Vagina (tissue), 2 donors: ENCODE measurements around the gene NFE2L1.

ENCODE experiments used
- CTCF ChIP-seq, 3 experiments: fragments of 450-650 bp in 2 of 3; fragments of 200-600 bp in 1 of 3; sonication (generic) in 1 of 3; IDR thresholded peaks; one replicate each; pipeline ENCODE4 v1.5.1; 2017 to 2019; ENCODE audit warnings: antibody characterized with exemption in 3 of 3, mild to moderate bottlenecking in 2 of 3, moderate library complexity in 2 of 3
- POLR2A ChIP-seq, 2 donors: fragments of 450-650 bp; IDR thresholded peaks; one replicate each; pipeline ENCODE4 v1.6.1; 2017; ENCODE audit warnings: antibody characterized with exemption in 2 of 2, mild to moderate bottlenecking in 2 of 2, moderate library complexity in 2 of 2

- TF ChIP-seq CTCF (IDR thresholded peaks at IDR 0.05) (no peak), POLR2A (IDR thresholded peaks at IDR 0.05) (no peak)
Measured at GRCh38 chr17:48059125-48059668, 11.0 kb downstream of the NFE2L1 start.
